Prostate gland (tissue), 2 donors: ENCODE data around the gene DNASE1. TPM values are rescaled to one million over a fixed set of nuclear protein-coding genes. Genes with fewer than 3 reads are reported as not detected.
"Not testable (repeated sequence)": the region's sequence is repeated elsewhere in the genome, so short reads cannot be mapped to it uniquely, and the experiment has no call there.

Source experiments
- DNase-seq: peaks from one replicate; pipeline ENCODE4 v3.0.0-alpha.2; 2019; ENCODE audit warnings: low spot score
- H3K27ac ChIP-seq, 2 donors: fragments of 200-600 bp; sonication (generic); 2 replicates each; pipeline ENCODE4 v1.5.1; 2017 to 2019
- H3K27me3 ChIP-seq: fragments of 200-600 bp; sonication (generic); replicated peaks from 2 replicates; pipeline ENCODE4 v1.5.1; 2019; ENCODE audit not compliant: insufficient read depth
- H3K36me3 ChIP-seq, 2 donors: fragments of 200-600 bp; sonication (generic); 1 replicate in 1 of 2; 2 replicates in 1 of 2; pipeline versions ENCODE4 v1.5.1 to v1.8.1; 2017 to 2019
- H3K4me1 ChIP-seq: fragments of 200-600 bp; sonication (generic); replicated peaks from 2 replicates; pipeline ENCODE4 v1.5.1; 2019
- H3K4me3 ChIP-seq, 2 donors: fragments of 200-600 bp; sonication (generic); 2 replicates each; pipeline ENCODE4 v1.5.1; 2017 to 2019
- H3K9me3 ChIP-seq: fragments of 200-600 bp; sonication (generic); 2 replicates; pipeline ENCODE4 v1.5.1; 2017
- CTCF ChIP-seq, 4 experiments: fragments of 200-600 bp in 2 of 4; fragments of 450-650 bp in 2 of 4; sonication (generic) in 2 of 4; IDR thresholded peaks; 1 replicate in 3 of 4; 2 replicates in 1 of 4; pipeline ENCODE4 v1.5.1; 2016 to 2019; ENCODE audit warnings: antibody characterized with exemption in 4 of 4, mild to moderate bottlenecking in 2 of 4, moderate library complexity in 2 of 4
- POLR2A ChIP-seq: fragments of 450-650 bp; IDR thresholded peaks from one replicate; pipeline ENCODE4 v1.6.1; 2016; ENCODE audit warnings: antibody characterized with exemption, mild to moderate bottlenecking
- POLR2AphosphoS5 ChIP-seq: sonication (generic); formaldehyde crosslinking; IDR thresholded peaks from one replicate; pipeline ENCODE4 v1.6.1; 2017; ENCODE audit warnings: antibody characterized with exemption
- WGBS: methylation state at CpG from one replicate; pipeline ENCODE4 v1.1.5; 2018; 5-methylcytosine and 5-hydroxymethylcytosine counted together
- intact Hi-C: fragments of 100-400 bp; cut with DNase I; formaldehyde crosslinking; loops from one replicate; pipeline ENCODE4 v1.14.2; 2022
- total RNA-seq, 2 donors: library from RNA; depleted of rRNA; stranded (reverse); fragments of >200 nt; gene quantifications; one replicate each; pipeline ENCODE4 v1.1.0, GENCODE V29; 2016

DNASE1 gene
- total RNA-seq, 2 donors from 2014 or later: 41.9 to 50.6 TPM

- H3K36me3 ChIP-seq: peaks cover 3 to 26% of the 10 kb centered on the region in 2 donors
- no peaks in the 10 kb centered on the region for H3K27me3 ChIP-seq
- 86% methylated on average over 21 of the region's 21 CpGs for WGBS
- no peak for DNase-seq
- no peaks in the 10 kb centered on the region for H3K9me3 ChIP-seq
- TF ChIP-seq POLR2A: no peak
- no peak for TF ChIP-seq CTCF (IDR thresholded peaks at IDR 0.05)
- TF ChIP-seq POLR2AphosphoS5: no peak
- H3K4me1 ChIP-seq: no peaks in the 10 kb centered on the region
- H3K27ac ChIP-seq: no peak overlapping the region
- no peak overlapping the region for H3K4me3 ChIP-seq
- intact Hi-C loops: no loop called here
Observed at GRCh38 chr16:3655396-3656159, 1.1 kb downstream of the DNASE1 start.

GRCh38 chr16:3656160-3656490 is 1.6 kb downstream of the DNASE1 start:
- H3K27me3 ChIP-seq, DNase-seq, H3K4me3 ChIP-seq, H3K4me1 ChIP-seq, intact Hi-C loops, H3K9me3 ChIP-seq, H3K27ac ChIP-seq: not testable (repeated sequence)
- H3K36me3 ChIP-seq: peaks cover 3 to 26% of the 10 kb centered on the region in 2 donors
- WGBS: 86% methylated on average over 7 of the region's 10 CpGs

- 90% methylated on average over 42 of the region's 42 CpGs for WGBS
- intact Hi-C loops: no loop called here
- H3K36me3 ChIP-seq: peaks cover 3 to 25% of the 10 kb centered on the region in 2 donors
- no peaks in the 10 kb centered on the region for H3K9me3 ChIP-seq
- H3K27me3 ChIP-seq: no peaks in the 10 kb centered on the region
- no peak for DNase-seq
- no peaks in the 10 kb centered on the region for H3K4me1 ChIP-seq
- no peak overlapping the region for H3K4me3 ChIP-seq
- TF ChIP-seq CTCF (IDR thresholded peaks at IDR 0.05) (no peak), POLR2AphosphoS5 (no peak), POLR2A (no peak)
- no peak overlapping the region for H3K27ac ChIP-seq
Observed at GRCh38 chr16:3656491-3657468, 2.3 kb downstream of the DNASE1 start.

- Histone ChIP-seq H3K4me3 (no peak overlapping the region), H3K9me3 (no peaks in the 10 kb centered on the region), H3K27ac (no peak overlapping the region), H3K27me3 (no peaks in the 10 kb centered on the region), H3K36me3 (peaks cover 6 to 19% of the 10 kb centered on the region in 2 donors), H3K4me1 (no peaks in the 10 kb centered on the region)
- DNase-seq: no peak
- 73% methylated on average over 3 of the region's 3 CpGs for WGBS
- no peak for TF ChIP-seq CTCF (IDR thresholded peaks at IDR 0.05)
- no peak for TF ChIP-seq POLR2AphosphoS5
- no peak for TF ChIP-seq POLR2A
- intact Hi-C loops: no loop called here
Observed at GRCh38 chr16:3659251-3659650, 4.8 kb downstream of the DNASE1 start.

GRCh38 chr16:3661311-3661710 is 6.8 kb downstream of the DNASE1 start:
- no peak for TF ChIP-seq CTCF (IDR thresholded peaks at IDR 0.05)
- no peak for TF ChIP-seq POLR2A
- TF ChIP-seq POLR2AphosphoS5: no peak
- Histone ChIP-seq H3K36me3 (peaks cover 6 to 19% of the 10 kb centered on the region in 2 donors), H3K9me3 (no peaks in the 10 kb centered on the region), H3K27me3 (no peaks in the 10 kb centered on the region), H3K4me3 (no peak overlapping the region), H3K27ac (no peak overlapping the region), H3K4me1 (no peaks in the 10 kb centered on the region)
- WGBS: 84% methylated on average over 12 of the region's 12 CpGs
- DNase-seq: no peak
- intact Hi-C loops: no loop called here
